Measurements from ENCODE around the gene SIM2.

Gene SIM2

DNA sequence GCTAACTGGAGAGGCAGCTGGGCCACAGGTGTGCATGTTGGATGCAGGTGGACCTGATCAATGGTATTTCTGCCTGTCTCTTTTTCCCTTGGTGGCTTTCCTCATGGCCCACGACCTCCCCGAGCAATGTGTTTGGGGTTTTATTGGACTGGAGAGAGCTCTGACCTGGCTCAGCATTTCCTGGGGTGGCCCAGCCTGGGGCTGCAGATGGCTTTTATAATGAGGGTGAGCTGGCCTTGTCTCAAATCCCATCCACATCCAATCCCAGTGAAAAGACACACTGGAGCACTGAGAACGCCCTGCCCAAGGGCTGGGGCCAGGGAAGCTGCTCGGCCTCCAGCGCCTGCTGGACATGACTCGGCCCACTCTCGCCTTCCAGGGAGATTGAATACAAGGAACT lies 44.1 kb downstream of the SIM2 start:
- no peak for DNase-seq

DNA sequence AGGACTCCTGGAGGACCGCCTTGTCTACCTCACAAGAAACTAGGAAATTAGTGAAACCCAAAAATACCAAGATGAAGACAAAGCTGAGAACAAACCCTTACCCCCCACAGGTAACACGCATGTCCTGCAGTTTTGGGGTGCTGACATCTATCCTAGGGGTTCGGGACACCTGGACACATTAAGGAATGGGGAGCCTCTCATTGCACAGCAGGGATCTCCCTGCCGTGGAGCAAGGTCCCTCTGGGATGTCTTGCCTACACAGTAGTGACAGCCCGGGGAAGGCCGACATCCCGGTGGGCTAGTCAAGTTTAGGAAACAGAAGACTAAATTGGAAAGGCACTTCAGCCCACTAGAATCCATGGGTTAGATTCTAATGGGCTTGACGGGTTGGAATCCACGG lies 44.5 kb downstream of the SIM2 start:
- DNase-seq: no peak

DNA sequence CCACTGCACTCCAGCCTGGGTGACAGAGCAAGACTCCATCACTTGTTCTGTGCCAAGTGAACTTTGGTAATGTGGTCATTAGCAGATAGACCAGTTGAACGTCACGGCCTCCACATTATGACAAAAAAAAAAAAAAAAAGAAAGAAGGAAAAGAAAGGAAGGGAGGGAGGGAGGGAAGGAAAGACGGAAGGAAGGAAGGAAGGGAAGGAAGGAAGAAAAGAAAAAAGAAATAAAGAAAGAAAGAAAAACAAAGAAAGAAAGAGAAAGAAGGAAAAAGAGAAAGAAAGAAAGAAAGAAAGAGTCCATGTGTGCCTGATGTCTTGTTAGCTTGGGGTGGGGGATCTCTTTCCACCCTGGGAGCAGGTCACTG lies 45.3 kb downstream of the SIM2 start:
- no peak for DNase-seq

DNA sequence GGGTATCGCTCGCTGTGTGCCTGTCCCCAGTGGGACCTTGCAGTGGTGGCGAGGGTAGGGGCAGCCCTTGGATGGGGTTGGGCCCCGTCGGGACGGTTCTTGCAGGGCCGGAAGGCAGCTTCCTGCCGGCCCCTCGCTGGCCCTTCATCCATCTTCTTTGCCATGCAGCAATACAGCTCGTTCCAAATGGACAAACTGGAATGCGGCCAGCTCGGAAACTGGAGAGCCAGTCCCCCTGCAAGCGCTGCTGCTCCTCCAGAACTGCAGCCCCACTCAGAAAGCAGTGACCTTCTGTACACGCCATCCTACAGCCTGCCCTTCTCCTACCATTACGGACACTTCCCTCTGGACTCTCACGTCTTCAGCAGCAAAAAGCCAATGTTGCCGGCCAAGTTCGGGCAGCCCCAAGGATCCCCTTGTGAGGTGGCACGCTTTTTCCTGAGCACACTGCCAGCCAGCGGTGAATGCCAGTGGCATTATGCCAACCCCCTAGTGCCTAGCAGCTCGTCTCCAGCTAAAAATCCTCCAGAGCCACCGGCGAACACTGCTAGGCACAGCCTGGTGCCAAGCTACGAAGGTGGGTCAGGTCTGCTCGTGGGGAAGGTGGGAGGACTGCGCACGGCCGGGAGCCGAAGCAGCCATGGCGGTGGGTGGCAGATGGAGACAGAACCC lies 45.8 kb downstream of the SIM2 start:
- no peak for DNase-seq

DNA sequence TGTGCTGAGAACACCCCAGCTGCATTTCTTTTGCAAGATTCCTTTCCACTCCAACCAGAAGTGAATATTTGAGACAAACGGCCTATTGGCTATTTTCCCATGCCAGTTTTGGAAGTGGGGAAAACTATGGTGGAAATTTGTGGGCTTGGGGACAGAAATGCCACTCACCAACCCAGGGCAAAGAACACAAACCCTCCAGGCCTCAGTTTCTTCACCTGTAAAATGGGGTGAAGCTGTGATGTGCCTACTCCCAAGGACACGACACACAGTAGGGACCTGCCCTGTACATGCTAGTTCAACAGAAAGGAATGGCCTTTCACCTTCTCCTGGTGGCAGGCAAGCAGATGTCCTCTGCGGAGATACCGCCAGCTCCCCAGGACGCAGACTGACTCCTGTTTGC lies 46.5 kb downstream of the SIM2 start:
- no peak for DNase-seq

DNA sequence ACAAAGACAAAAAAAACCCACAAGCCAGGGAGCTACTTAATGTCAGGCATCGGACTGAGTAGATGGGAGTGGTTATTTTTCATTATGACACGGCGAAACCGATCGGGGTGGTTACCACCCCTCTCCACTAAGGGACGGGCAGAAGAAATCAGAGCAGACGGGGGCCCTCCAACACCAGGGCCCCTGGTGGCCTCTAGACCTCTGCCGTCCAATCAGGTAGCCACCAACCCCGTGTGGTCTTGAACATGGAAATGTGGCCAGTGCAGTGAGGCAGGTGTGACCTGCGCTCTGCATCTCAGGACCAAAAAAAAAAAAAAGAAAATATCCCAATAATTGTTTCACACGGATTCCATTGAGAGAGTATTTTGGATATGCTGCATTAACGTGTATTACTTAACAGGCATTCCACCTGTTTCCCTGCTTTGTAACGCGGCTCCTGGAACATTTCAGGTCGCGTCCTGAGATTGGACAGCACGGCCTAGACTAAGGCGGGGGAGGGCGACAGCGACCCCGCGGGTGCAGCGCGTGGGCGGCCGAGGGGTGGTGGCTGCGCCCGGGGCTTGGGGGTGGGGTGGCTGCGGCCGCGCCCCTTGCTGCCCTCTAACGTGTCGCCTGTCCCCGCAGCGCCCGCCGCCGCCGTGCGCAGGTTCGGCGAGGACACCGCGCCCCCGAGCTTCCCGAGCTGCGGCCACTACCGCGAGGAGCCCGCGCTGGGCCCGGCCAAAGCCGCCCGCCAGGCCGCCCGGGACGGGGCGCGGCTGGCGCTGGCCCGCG lies 48.3 kb downstream of the SIM2 start:
- DNase-seq: peak; percentile 25

DNA sequence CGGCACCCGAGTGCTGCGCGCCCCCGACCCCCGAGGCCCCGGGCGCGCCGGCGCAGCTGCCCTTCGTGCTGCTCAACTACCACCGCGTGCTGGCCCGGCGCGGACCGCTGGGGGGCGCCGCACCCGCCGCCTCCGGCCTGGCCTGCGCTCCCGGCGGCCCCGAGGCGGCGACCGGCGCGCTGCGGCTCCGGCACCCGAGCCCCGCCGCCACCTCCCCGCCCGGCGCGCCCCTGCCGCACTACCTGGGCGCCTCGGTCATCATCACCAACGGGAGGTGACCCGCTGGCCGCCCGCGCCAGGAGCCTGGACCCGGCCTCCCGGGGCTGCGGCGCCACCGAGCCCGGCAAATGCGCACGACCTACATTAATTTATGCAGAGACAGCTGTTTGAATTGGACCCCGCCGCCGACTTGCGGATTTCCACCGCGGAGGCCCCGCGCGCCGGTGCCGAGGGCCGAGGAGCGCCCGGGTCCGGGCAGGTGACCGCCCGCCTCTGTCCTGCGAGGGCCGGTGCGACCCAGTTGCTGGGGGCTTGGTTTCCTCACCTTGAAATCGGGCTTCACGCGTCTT lies 49.0 kb downstream of the SIM2 start:
- peak; percentile 73 for DNase-seq

DNA sequence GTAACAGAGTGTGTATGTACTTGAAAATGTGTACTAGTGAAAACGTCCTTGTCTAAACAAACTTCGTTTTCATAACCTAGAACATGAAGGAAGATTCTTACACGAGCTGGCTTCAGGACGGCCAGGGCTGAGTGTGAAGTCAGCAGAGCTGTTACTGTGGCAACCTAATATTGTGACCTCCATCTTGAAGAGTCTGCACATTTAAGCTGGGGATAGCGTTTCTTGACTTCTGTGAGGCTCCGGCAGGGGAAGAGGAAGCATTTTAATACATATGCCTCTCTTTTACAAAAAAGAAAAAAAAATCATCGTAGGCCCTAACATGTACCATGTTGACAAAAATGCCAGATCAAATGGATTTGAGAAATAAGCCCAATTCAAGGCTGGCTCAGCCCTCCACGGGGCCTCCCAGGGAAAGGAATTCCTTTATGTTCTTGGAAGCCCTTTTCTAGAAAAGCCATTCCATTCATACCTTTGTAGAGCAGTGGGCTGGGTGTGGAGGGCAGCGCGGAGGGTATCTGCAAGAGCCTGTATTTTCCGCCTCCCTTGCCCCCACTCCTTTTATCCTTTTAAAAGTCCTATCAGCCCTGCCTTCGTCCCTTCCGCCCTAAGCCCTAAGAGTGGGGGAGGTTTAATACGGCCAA lies 51.1 kb downstream of the SIM2 start:
- no peak for DNase-seq

DNA sequence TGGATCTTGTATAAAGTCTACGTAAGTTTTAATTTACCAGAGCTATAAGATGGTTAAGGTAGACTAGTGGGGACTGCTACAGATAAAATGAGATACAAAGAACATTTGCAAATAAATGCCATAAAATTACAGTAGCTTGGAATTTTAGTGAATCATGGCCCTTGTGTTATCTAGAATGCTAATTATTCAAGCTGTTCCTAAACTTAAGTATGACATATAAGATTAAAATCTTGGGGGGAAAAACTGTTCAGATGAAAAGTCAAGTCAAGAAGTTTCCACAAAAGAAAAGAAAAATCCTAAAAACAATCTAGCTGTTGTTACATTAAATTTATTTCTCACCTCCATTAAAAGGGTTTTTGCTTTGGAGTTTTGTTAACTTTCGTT lies 51.7 kb downstream of the SIM2 start:
- DNase-seq: no peak

DNA sequence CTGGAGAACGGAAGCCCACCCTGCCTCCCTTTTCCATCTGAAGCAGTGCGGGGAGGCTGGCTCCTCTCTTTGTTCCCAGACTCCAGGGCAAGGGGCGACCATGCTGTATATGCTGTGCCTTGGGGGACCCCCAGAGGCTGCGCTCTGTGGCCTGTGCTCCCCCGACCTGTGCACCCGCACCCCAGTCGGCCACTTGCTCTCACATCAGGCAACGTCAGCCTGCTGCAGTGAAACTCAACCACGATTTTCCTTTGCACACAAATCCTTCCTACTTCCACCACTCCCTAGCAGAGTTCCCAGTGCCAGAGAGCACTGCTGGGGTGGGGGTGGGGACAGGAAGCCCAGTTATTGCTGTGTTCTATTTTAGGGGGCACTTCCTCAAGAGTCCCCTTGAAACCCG lies 52.5 kb downstream of the SIM2 start:
- DNase-seq: no peak

DNA sequence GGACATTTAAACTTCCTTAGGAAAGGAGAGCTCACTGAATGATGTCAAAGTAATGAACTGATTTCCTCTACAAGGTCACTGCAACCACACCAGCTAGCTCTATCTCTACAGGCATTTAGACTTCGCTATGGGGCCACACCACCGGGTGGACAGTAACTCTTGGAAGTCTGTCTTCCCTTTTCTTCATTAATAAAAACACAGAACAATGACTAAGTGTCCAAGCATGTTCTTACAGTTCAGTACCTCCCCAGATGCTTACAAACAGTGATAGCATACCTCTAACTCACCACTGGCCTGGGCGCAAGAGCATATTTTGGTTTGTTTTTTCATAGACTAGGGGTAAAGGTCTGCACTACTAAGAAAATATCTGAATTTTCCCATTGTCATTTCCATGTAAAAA lies 54.6 kb downstream of the SIM2 start:
- no peak for DNase-seq

DNA sequence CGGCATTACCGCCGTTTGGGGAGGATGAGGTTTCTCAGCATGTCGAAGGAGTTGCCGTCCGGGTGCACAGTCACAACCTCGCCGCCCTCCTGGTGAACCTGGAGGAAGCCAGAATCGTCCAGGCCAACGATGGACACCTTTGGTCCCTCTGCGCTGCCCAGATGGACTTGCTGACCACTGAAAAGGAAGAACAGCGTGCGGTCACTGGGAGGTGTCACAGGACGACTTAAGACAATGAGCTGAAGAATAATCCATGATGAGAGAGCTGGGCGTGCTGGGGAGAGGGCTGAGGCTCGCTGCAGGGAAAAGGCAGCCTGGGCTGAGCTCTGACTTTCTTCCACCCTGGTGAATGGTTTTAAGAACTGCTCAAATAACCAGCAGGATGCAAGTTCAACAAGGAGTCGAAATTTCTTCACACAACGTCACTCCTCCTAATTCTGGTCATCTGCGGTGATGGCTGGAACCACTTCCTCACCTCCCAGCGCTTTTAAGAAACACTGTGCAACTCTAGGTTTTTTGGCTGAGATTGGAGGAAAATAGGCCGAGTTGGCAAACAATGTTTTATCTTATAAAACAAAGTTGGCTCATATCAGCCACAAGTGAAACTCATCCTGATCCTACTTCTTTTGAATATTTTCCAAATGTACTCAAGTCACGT lies 55.5 kb downstream of the SIM2 start:
- DNase-seq: no peak

DNA sequence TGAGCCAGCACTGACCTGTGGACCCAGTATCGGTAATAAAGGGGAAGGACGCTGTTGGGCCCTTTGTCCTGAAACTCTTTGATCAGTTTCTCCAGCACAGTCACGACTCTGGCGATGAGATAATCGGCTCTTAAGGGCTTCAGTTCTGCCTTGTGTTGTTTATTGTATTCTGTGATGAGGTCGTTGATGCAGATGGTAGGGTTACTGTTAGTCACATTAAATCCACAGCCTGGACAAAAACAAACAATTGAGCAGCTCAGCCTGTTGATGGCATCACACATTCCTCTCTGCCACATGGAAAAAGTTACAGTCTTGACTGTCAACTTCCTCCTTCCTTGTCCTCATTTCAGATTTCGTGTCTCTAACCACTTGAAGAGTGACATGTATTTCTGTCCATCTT lies 57.6 kb downstream of the SIM2 start:
- DNase-seq: no peak

DNA sequence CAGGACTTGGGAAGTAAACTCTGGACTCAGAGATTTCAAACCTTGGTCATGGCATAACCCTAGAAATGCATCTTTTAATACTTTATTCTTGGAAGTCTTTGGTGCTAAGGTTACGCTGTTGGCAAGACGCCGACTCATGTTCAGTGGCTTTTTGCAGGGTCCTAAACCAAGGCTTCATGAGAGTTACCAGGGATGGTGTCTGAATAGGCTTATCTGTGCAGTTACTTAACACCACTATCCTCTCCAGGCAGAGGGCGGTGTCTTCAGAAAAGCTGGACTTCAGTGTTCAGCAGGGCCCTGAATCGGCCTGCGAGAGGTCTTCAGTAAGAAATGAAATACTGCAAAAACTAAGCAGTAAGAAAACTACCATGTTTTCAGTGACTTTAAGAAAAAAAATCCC lies 58.3 kb downstream of the SIM2 start:
- no peak for DNase-seq

DNA sequence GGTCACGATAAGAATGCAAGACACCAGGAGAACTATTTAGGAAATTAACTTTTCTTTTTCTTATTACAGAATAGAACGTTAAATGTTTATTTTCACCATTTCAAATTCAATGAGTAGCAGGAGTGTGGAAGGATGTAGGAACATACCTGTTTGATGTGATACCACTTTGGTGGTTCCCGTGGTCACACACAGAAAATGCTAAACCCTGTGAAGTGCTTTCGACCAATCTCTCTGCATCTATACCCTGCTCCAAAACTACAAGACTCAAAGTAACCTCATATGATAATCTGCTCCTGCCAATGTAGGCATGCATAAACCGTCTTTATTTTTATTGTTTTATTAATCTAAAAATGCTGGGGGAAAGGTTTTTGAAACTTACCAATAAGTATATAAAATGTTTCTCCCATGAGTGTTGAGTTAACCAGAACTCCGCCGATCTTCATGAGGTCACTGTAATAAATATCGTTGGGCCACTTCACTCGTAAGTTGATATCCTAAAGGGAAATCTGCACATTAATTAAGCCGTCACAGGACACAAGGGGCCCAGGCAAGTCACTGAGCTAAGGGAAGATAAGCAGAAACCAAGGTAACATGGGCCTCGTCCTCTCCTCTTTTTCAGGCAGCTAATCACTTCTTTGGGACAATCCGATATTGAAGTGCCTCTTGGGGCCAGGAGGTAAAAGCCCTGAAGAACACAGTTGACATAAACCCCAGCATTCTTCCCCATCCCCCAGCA lies 60.6 kb downstream of the SIM2 start:
- DNase-seq: no peak

DNA sequence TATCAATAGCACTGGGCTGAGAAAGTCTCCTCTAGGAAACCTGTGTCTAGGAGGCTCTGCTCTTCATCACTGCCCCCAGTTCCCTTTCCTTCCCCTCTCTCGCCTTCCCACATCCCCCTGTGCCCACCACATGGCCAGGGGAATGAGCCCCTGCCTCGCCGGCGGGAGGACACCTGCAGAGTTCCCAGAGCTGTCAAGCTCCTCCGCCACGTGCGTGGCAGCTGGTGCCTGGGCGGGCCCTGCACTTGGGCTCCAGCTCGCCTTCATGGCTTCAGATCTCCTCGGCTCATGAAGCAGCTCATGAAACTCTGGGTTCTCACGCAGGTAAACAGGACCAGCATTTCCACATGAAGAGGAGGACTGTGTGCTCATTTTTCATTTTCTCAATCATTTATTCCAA lies 62.8 kb downstream of the SIM2 start:
- no peak for DNase-seq

DNA sequence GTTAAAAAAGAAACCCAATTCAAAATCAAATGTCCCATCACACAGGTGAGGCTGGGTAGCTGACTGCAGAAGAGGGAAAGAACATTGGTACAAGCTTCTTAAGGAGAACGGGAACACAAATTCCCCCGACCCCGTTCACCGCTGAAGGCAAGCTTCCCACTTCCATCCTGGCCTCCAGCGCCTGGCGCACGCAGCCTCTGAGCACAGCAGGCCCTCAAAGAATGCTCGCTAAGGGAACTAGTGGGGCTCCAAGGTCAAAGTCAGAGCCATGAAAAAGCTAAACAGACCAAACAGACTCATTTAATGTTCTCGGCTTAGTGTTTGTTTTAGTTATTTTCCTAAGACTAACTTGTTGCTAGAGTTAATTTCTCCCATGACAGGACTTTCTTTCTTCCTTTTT lies 63.7 kb downstream of the SIM2 start:
- DNase-seq: no peak

DNA sequence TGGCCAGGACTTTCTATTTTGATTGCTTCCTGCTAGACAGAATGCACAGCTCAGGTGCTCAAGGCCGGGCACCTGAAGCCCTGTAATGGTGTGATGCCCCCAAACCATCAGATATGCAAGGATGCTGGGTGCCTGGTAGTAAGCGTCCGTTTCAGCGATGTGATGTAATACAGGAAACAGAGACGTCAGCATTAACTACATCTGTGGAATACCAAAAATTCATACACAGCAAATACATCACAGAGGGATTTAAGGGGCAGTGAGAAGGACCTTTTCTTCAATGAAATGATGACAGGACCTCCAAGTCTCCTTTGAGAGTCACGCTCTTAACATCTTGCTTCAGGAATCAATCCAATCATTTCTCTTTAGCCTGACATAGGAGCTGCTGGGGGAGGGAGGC lies 64.4 kb downstream of the SIM2 start:
- no peak for DNase-seq

DNA sequence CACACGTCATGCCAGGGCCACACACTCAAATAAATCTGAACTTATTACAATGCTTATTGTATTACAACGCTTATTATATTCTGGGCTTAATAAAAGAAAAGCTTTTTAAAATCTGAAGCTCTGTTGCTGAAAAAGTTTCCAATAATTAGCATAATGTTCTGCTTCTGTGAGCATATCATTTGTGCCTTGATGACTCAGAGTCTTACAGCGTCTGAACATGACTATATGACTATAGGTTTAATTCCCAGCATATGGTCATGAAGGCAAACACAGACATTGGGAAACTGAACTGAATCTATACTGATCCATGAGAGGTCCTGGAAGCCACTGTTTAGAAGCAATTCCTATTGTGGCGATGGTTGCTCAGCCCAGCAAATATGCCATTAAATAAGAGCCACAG lies 66.3 kb downstream of the SIM2 start:
- no peak for DNase-seq

DNA sequence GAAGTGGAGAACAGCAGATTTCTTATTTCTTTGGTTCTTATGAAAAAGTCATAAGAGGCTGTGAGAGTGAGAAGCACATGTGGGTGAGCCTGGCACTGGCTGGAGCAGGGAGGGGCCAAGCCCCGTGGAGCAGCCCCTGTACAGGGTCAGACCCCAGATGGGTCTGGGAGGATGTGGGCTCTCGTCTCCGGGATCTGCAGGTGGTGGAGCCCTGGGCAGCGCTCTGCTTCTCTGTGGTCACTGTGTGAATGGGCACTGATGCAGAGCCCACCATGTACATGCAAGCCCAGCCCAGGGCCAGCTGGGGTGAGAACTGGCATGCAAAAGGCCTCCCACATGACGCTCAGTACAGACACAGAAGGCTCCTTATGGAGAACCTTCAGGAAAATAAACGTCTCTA lies 67.6 kb downstream of the SIM2 start:
- no peak for DNase-seq

DNA sequence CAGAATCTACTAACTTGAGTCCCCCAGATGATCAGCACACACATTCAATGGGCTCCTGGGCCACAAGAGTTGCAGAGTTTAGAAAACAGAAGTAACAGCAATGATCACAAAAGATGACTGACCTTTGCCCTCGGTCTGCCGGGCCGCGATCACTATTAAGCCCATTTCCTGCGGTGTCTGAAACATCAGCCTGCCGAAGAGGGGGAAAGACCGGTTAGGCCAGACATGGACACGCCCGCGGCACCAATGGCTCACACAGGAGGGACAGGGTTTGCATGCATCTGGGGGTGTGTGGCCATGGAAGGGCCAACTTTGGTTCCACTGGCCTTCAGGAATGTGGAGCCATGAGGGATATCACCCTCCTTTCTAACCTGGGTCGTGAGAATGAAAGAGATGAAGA lies 68.2 kb downstream of the SIM2 start:
- no peak for DNase-seq

DNA sequence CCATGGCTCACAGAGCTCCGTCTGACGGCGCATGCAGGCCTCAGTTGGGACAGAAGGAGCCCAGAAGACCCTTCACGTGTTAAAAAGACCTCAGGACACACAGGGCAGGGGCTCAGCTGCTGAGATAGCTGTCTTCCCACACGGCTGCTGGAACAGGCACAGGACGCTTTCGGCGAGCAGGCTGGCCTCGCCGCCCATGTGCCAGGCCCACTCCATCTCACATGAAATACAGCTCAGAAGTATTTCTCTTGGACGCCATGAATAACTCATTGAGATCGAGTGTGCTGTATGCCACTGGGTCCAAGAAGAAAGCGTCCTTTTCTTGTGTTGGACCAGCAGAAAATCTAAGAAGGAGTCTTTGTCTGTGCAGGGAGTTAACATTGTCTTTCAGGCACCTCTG lies 69.6 kb downstream of the SIM2 start:
- no peak for DNase-seq

Data from stimulated activated CD8-positive, alpha-beta memory T cell treated with anti-CD3 and anti-CD28 coated beads, Interleukin-4, amount 100 ng/mL, for 48 hours (primary cell).